HG02885 (cell line): ENCODE results near the gene FOXR1.

ENCODE experiments used
- ATAC-seq: cut with Tn5 transposase; IDR thresholded peaks from one replicate; pipeline ENCODE4 v1.9.1; 2021; ENCODE audit warnings: mild to moderate bottlenecking; ENCODE audit not compliant: unreplicated experiment, poor library complexity

Gene FOXR1

GRCh38 chr11:119024430-119025098 is 53.0 kb downstream of the FOXR1 start:
- no peak for ATAC-seq

GRCh38 chr11:119025099-119025473 is 53.5 kb downstream of the FOXR1 start:
- no peak for ATAC-seq

DNA sequence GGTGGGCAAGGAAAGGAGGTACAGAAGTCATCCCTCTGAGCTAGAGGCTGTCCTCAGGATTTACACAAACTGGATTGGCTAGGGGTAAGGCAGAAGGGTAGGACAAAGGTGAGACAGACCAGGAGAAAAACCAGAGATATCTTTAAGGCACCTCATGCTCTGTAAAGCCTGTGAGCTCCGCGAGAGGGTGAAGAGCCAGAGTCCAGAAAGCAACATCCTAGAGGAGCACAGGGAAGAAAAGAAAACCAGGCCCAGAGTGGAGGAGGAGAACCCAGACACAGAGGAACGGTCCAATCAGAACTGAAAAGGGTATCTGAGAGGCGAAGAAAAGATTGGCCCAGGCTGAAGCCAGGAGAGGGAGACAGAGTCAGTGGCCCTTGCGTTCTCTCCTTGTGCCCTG is 54.0 kb downstream of the FOXR1 start:
- no peak for ATAC-seq

- no peak for ATAC-seq
Measured at GRCh38 chr11:119025978-119026766, 54.6 kb downstream of the FOXR1 start.

DNA sequence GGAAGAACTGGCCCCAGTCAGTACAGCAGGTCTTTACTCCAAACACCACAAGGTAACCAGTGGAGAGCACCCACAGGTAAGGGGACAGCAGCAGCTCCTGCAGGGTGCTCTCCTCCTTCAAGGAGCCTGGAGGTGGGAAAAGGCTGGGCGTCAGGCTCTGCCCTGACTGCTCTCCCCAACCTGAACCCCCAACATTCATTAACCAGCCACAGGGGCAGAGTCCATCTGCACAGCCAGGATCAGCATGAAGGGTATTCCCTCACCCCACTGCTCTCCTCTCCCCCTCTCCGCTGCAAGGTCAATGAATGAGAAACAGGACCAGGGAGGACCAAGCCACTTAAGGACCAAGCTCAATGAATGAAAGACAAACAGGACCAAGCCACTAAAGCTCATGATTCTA is 55.4 kb downstream of the FOXR1 start:
- ATAC-seq: no peak

- ATAC-seq: no peak
Measured at GRCh38 chr11:119027561-119028345, 56.2 kb downstream of the FOXR1 start.

- no peak for ATAC-seq
Measured at GRCh38 chr11:119028346-119029068, 56.9 kb downstream of the FOXR1 start.

- no peak for ATAC-seq
Measured at GRCh38 chr11:119029069-119029339, 57.4 kb downstream of the FOXR1 start.

- peak; percentile 1 for ATAC-seq
Measured at GRCh38 chr11:119029340-119030028, 57.9 kb downstream of the FOXR1 start.

DNA sequence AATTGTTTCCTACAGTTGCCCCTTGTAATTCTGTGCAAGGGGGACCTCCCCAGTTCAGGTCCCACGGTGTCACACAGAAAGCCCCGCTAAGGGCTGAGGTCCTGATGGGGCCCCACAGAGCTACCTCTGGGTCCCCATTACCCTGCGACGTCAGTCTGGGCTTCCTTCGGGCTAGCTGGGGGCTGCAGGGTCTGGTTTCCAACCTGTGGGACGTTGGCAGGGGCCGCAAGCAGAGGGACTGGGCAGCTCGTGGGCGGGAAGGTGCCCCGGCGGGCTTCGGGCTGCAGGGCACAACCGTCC is 58.4 kb downstream of the FOXR1 start:
- peak; percentile 20 for ATAC-seq

- peak; percentile 91 for ATAC-seq
Measured at GRCh38 chr11:119030329-119031047, 58.9 kb downstream of the FOXR1 start, which contains the start of gene SLC37A4. Gene SLC37A4 (minus strand): TSS chr11:119030877.
